GM10847 (cell line): ENCODE results near the gene DTL.

Experiments used
- POLR2A ChIP-seq: IDR thresholded peaks from 2 replicates; pipeline ENCODE4 v1.6.1; 2011; ENCODE audit not compliant: insufficient read length; ENCODE audit errors: extremely low read depth

DTL gene

GRCh38 chr1:212073490-212073889, 37.9 kb downstream of the DTL start:
- no peak for TF ChIP-seq POLR2A

- TF ChIP-seq POLR2A, result no peak
Observed at GRCh38 chr1:212074313-212074712, 38.8 kb downstream of the DTL start.

- TF ChIP-seq POLR2A, result no peak
Observed at GRCh38 chr1:212074856-212075255, 39.3 kb downstream of the DTL start.

GRCh38 chr1:212077028-212077427, 41.5 kb downstream of the DTL start:
- TF ChIP-seq POLR2A, result no peak

GRCh38 chr1:212078826-212079225, 43.3 kb downstream of the DTL start:
- no peak for TF ChIP-seq POLR2A

GRCh38 chr1:212082765-212083406, 47.3 kb downstream of the DTL start:
- no peak for TF ChIP-seq POLR2A

- TF ChIP-seq POLR2A, result no peak
Observed at GRCh38 chr1:212089560-212090163, 54.1 kb downstream of the DTL start.

GRCh38 chr1:212091438-212092121, 56.0 kb downstream of the DTL start:
- TF ChIP-seq POLR2A, result no peak

- no peak for TF ChIP-seq POLR2A
Observed at GRCh38 chr1:212097360-212097759, 61.8 kb downstream of the DTL start.

GRCh38 chr1:212098310-212098709, 62.8 kb downstream of the DTL start:
- TF ChIP-seq POLR2A, result no peak

- no peak for TF ChIP-seq POLR2A
Observed at GRCh38 chr1:212098771-212099170, 63.2 kb downstream of the DTL start.

GRCh38 chr1:212101251-212101650, 65.7 kb downstream of the DTL start:
- no peak for TF ChIP-seq POLR2A

- TF ChIP-seq POLR2A, result no peak
Observed at GRCh38 chr1:212101735-212102134, 66.2 kb downstream of the DTL start.

- no peak for TF ChIP-seq POLR2A
Observed at GRCh38 chr1:212104586-212105325, 69.2 kb downstream of the DTL start.

- no peak for TF ChIP-seq POLR2A
Observed at GRCh38 chr1:212106286-212106792, 70.8 kb downstream of the DTL start.

- TF ChIP-seq POLR2A, result no peak
Observed at GRCh38 chr1:212107481-212107880, 71.9 kb downstream of the DTL start.
